A673 (cell line): Measurements from ENCODE around the gene SIRPB2. TPM values are rescaled to one million over a fixed set of nuclear protein-coding genes. Genes with fewer than 3 reads are reported as not detected.

Source experiments
- BruUV-seq: library from RNA; stranded (reverse); fragments of 400-500 nt; replicated peaks from 2 replicates; lab custom pipeline; 2021; lab: Mats Ljungman, UMichigan
- CTCF ChIA-PET: fragments of 300-600 bp; sonication (Branson Sonifier 250); formaldehyde crosslinking; loops from one replicate; lab custom pipeline; 2022; ENCODE audit warnings: antibody characterized with exemption; lab: Charles Lee
- POLR2A ChIA-PET: fragments of 300-600 bp; sonication (Branson Sonifier 250); formaldehyde crosslinking; loops from one replicate; lab custom pipeline; 2022; ENCODE audit warnings: antibody characterized with exemption; ENCODE audit not compliant: low non-redundant PET; lab: Charles Lee
- DNase-seq: peaks from one replicate; pipeline ENCODE4 v3.0.0-alpha.2; 2015; ENCODE audit warnings: low spot score
- H3K27ac ChIP-seq: fragments of 200-600 bp; sonication (generic); 2 replicates; pipeline ENCODE4 v1.5.1; 2016; ENCODE audit warnings: mixed run types, low read depth, mild to moderate bottlenecking, mixed read lengths, antibody characterized with exemption, low read length; ENCODE audit not compliant: poor library complexity, severe bottlenecking
- H3K27me3 ChIP-seq: fragments of 200-600 bp; sonication (generic); replicated peaks from 2 replicates; pipeline ENCODE4 v1.6.1; 2017; ENCODE audit warnings: mixed run types, low read depth, mild to moderate bottlenecking, mixed read lengths, antibody characterized with exemption, low read length; ENCODE audit not compliant: insufficient read depth, poor library complexity
- H3K36me3 ChIP-seq: fragments of 200-600 bp; sonication (generic); 2 replicates; pipeline ENCODE4 v1.6.1; 2016; ENCODE audit warnings: mixed run types, mild to moderate bottlenecking, mixed read lengths, antibody characterized with exemption, low read length; ENCODE audit not compliant: insufficient read depth, poor library complexity, severe bottlenecking
- H3K4me1 ChIP-seq: fragments of 200-600 bp; sonication (generic); 2 replicates; pipeline ENCODE4 v1.6.1; 2017; ENCODE audit warnings: mixed run types, mild to moderate bottlenecking, mixed read lengths, antibody characterized with exemption, low read length; ENCODE audit not compliant: insufficient read depth, poor library complexity, severe bottlenecking
- H3K4me3 ChIP-seq: fragments of 200-600 bp; sonication (generic); 2 replicates; pipeline ENCODE4 v1.5.1; 2016; ENCODE audit warnings: low read depth, mixed run types, mild to moderate bottlenecking, mixed read lengths, low read length; ENCODE audit not compliant: poor library complexity, severe bottlenecking
- H3K9me3 ChIP-seq: fragments of 200-600 bp; sonication (generic); 2 replicates; pipeline ENCODE4 v1.6.1; 2016; ENCODE audit warnings: mixed run types, low read depth, mild to moderate bottlenecking, mixed read lengths, antibody characterized with exemption, low read length; ENCODE audit not compliant: poor library complexity, severe bottlenecking
- EZH2 ChIP-seq: fragments of 200-600 bp; sonication (generic); IDR thresholded peaks from 2 replicates; pipeline ENCODE4 v1.6.1; 2017; ENCODE audit warnings: borderline replicate concordance, low read depth, mild to moderate bottlenecking, mixed read lengths, antibody characterized with exemption, low read length; ENCODE audit not compliant: poor library complexity, severe bottlenecking
- intact Hi-C: fragments of 100-400 bp; cut with micrococcal nuclease; formaldehyde crosslinking; loops from one replicate; pipeline ENCODE4 v1.10.0; 2022; ENCODE audit not compliant: unreplicated experiment
- total RNA-seq: library from RNA; stranded (reverse); gene quantifications from 2 replicates; pipeline ENCODE4 v1.2.3, GENCODE V29; 2021
- TF ChIP-seq, protein P1 (sequence below): fragments of 300-800, 200-600 bp; sonication (generic); conservative IDR thresholded peaks from 2 replicates; pipeline ENCODE4 v1.5.1; 2017; ENCODE audit warnings: low read depth, mild to moderate bottlenecking, antibody characterized with exemption, low read length, moderate library complexity, mixed read lengths

The SIRPB2 gene
- total RNA-seq, 1 experiment from 2014 or later, result 3.1 TPM

DNA sequence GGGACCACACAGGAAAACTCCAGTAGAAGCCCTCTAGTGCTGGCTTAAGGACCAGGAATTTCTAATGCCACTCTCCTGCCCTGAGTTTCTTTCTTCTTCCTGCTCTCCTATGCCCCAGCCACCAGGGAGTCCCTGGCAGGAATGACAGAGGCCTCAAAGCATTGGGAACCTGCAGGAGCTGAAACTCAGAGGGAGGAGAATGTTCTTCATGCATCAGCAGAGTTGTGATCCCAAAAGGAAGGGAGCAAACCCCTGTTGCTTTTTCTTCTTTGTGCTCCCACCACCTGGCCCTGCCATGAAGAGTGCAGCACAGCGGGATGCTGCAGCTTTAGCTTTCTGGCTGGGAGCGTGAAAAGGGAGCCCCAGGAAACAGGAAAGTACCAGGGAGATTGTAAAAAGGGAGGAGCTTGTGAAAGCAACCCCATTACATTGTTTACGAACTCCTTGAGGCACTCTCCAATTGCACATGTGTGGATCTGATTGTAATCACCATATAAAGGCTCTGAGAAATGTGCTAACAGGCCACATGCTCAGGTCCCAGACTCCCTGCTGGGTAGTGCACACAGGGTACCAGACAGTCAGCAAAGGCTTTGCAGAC is 63.7 kb downstream of the SIRPB2 start:
- peaks cover 26% of the 10 kb centered on the region for H3K4me1 ChIP-seq
- no peaks in the 10 kb centered on the region for H3K36me3 ChIP-seq
- no peaks in the 10 kb centered on the region for H3K27me3 ChIP-seq
- ChIA-PET CTCF (interaction anchor here (0.8 to 1.9 kb wide), 3 partner anchors 10 to 349 kb away, joined by 3 to 16 read pairs (median 12); no protein-coding TSS in a partner anchor), POLR2A (interaction anchor here (0.6 kb wide), 1 partner anchor 101 kb away, joined by 3 read pairs; no protein-coding TSS in a partner anchor)
- H3K9me3 ChIP-seq, result no peaks in the 10 kb centered on the region
- H3K27ac ChIP-seq, result peak overlapping the region; percentile 67
- DNase-seq, result peak; percentile 97
- no peak for TF ChIP-seq EZH2
- TF ChIP-seq, protein P1, sequence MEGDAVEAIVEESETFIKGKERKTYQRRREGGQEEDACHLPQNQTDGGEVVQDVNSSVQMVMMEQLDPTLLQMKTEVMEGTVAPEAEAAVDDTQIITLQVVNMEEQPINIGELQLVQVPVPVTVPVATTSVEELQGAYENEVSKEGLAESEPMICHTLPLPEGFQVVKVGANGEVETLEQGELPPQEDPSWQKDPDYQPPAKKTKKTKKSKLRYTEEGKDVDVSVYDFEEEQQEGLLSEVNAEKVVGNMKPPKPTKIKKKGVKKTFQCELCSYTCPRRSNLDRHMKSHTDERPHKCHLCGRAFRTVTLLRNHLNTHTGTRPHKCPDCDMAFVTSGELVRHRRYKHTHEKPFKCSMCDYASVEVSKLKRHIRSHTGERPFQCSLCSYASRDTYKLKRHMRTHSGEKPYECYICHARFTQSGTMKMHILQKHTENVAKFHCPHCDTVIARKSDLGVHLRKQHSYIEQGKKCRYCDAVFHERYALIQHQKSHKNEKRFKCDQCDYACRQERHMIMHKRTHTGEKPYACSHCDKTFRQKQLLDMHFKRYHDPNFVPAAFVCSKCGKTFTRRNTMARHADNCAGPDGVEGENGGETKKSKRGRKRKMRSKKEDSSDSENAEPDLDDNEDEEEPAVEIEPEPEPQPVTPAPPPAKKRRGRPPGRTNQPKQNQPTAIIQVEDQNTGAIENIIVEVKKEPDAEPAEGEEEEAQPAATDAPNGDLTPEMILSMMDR, result peak; percentile 29; the same call in 1 of the 2 replicates
- BruUV-seq, result no TSS peak
- intact Hi-C loops, result no loop called here
- H3K4me3 ChIP-seq, result no peak overlapping the region

DNA sequence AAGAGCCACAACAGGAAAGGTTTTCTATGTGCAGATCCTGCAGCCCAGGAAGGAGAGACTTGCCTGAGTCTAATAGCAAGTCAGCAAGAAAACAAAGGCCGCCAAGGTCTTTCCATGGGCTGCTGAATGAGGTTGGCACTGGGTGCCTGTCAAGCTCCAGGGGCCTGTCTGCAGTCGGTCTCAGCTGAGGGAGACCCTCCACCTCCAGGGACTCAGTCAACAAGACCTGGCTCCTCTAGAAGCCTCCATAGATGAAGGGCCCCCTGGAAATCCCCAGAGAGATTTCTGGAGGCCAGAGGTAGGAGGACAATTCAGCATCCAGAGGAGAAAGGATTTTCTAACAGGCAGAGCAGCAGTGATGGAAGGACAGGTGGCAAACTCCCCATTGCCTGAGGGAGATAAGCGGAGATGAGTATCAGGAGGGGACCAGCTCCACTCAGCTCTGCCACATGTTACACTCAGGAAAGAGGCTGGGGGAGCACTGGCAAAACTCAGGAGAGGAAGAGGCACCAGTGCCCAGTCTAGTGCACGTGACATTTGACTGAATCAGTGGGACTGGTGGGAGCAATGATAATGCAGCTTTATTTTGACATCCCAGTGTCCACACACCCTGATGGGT is 64.9 kb downstream of the SIRPB2 start:
- POLR2A ChIA-PET, result no interaction called here
- peak overlapping the region; percentile 67 for H3K27ac ChIP-seq
- CTCF ChIA-PET, result interaction anchor here (0.5 to 1.9 kb wide), 3 partner anchors 12 to 112 kb away, joined by 3 to 16 read pairs (median 12); no protein-coding TSS in a partner anchor
- no peaks in the 10 kb centered on the region for H3K9me3 ChIP-seq
- H3K36me3 ChIP-seq, result no peaks in the 10 kb centered on the region
- intact Hi-C loops, result no loop called here
- no peak for DNase-seq
- no peak overlapping the region for H3K4me3 ChIP-seq
- no peaks in the 10 kb centered on the region for H3K27me3 ChIP-seq
- no TSS peak for BruUV-seq
- TF ChIP-seq, protein P1, result no peak
- no peak for TF ChIP-seq EZH2
- H3K4me1 ChIP-seq, result peaks cover 26% of the 10 kb centered on the region

Other genes with a start within 250 kb of the SIRPB2 start
- 0.43 and 0.81 TPM in 2 replicates for gene SNPH, start 225.1 kb downstream of the SIRPB2 start, total RNA-seq
- gene SDCBP2, start 162.3 kb downstream of the SIRPB2 start, total RNA-seq, result 3.4 and 3.5 TPM in 2 replicates
- gene FKBP1A, start 98.4 kb downstream of the SIRPB2 start, total RNA-seq, result 264 and 270 TPM in 2 replicates
- gene NSFL1C, start 24.6 kb downstream of the SIRPB2 start, total RNA-seq, result 148 and 158 TPM in 2 replicates
- not detected in 2 replicates for gene SIRPD, start 66.3 kb upstream of the SIRPB2 start, total RNA-seq
- not detected in 2 replicates for gene SIRPB1, start 128.6 kb upstream of the SIRPB2 start, total RNA-seq
- gene SIRPG, start 166.4 kb upstream of the SIRPB2 start, total RNA-seq, result not detected in 2 replicates